ENCODE measurements around the gene NOSIP.

Gene NOSIP

DNA sequence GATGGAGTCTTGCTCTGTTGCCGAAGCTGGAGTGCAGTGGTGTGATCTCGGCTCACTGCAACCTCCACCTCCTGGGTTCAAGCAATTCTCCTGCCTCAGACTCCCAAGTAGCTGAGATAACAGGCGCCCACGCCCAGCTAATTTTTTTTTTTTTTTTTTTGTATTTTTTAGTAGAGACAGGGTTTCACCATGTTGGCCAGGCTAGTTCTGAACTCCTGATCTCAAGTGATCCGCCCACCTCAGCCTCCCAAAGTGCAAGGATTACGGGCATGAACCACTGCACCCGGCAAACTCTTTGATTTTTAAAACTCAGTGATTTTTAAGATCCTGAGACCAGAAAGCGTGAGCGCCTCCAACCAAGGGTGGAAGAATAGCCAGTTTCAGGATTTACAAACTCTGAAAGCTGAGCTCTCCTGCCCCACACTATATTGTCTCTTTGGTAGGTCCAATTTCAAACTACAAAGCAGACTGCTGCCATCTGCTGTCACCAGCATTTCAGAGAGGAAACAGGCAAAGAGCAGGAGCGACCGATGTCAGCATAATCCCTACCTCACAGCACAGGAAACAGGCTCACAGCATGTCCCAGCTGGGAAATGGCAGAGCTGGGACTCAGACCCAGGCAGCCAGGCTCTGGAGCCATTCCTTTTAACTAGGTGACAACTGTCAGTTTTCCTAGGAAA, 9.2 kb downstream of the NOSIP start:
- DNase-seq (ENCODE audit: low read depth) = no peak

DNA sequence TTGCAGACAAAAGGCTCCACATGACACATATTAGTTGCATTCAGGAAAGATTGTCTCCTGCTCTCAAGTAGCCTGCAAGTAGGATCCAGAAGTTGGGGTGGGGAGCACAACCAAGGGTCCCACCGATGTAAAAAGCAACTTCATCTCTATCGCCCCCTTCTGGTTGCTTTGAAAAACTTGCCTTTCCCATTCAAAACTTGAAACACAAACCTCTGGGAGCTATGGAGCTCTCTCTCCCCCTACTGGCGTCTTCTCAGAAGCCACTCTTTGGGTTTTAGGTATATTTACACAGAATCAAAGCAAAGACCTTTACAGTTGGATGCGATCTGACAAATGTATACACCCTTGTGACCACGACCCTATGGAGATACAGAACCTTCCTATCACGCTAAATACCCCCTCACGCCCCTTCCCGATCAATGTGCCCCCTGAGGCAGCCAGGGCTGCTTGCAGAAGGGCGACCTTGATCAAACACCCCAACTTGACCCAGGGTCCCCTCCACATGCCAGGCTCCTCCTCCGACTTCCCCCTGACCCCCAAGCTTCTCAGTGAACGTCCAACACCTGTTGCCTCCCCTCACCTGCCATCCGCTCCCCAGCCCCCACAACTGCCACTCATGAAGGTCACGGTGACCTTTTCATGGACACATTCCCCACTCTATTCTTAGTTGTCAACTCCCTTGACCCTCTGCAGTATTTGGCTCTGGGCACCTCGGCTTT, 10.1 kb downstream of the NOSIP start:
- peak; percentile 49 for DNase-seq (ENCODE audit: low read depth)

DNA sequence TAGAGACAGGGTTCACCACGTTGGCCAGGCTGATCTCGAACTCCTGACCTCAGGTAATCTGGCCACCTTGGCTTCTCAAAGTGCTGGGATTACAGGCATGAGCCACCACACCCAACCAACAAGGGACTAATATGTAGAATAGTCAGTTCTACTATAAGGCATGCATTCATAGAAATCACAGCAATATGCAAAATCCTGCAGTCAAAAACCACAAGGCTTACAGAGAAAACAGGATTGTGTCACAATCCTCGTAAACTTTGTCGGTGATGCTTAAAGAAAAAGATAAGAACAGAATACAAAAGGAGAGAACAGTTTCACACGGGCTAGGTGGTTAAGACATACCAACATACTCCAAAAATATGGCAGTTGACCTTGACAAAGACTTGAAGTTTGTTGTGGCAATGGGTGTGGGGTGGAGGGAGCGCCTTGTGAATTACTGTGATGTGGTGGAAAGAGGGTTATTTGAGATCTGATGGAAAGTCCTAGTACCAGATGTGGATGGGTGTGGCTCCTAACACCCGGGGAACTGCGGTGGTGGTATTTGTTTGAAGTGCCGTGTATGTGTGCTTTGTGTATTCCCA, 12.4 kb downstream of the NOSIP start:
- peak; percentile 57 for DNase-seq (ENCODE audit: low read depth)

DNA sequence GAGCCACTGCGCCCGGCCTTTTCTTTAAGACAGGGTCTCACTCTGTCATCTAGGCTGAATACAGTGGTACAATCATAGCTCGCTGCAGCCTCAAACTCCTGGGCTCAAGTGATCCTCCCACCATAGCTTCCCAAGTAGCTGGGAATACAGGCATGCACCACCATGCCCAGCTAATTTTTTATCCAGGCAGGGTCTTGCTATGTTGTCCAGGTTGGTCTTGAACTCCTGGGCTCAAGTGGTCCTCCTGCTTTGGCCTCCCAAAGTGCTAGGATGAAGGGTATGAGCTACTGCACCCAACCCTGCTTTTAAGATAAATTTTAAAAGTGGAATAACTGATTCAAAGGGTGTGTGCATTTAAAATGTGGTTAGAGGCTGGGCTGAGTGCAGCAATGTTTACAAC, 14.1 kb downstream of the NOSIP start:
- no peak for DNase-seq (ENCODE audit: low read depth)

DNA sequence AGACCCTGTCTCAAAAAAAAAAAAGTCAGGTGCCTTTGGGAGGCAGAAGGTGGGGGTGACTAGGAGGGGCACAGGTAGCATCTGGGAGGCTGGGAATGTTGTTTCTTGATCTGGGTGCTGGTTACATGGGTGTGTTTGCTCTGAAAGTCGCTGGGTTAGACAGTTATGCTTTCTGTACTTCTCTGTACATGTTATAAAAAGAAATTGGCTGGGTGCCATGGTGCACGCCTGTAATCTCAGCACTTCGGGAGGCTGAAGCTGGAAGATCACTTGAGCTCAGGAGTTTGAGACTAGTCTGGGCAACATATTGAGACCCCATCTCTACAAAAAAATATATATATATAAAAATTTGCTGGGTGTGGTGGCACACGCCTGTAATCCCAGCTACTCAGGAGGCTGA, 15.1 kb downstream of the NOSIP start:
- no peak for DNase-seq (ENCODE audit: low read depth)

DNA sequence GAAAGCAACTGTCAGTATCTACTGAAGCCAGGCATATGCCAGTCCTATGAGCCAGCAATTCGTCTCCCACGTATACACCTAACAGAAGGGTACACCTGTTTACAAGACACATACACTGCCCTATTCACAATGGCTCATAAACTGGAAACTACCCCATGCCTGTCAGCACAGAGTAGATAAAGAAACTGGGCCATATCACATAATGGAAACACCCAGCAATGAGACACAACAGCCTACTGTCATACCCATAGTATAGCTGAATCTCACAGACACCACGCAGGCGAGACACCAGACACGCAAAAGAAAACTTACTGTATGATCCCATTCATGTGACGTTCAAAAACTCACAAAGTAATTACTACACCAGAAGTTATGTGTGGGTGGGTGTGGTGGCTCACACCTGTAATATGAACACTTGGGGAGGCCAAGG, 15.7 kb downstream of the NOSIP start:
- DNase-seq (ENCODE audit: low read depth) = no peak

DNA sequence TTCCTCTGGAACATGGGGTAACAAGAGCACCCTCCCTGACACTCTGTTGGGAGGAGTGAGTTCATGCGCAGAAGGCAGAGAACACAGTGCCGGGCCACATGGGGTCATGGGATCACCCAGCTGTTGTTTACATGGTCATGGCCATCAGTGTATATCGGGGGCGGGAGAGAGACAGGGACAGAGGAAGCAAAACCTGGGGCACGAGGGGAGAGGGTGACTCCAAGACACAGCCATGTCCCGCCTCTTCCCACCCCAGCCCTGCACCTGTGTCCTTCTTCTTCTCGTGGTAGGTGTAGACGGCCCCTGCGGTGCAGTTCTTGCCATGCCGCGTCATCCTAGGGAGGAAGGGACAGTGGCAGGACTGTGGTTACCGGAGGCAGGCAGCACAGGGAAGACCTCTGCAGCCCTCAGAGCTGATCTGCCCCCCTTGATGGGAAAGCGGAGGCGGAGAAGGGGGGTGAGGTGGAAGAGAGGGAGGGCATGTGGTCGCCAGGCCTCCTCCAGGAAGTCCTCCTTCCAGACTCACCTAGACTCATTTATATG, 19.9 kb downstream of the NOSIP start:
- no peak for DNase-seq (ENCODE audit: low read depth)

DNA sequence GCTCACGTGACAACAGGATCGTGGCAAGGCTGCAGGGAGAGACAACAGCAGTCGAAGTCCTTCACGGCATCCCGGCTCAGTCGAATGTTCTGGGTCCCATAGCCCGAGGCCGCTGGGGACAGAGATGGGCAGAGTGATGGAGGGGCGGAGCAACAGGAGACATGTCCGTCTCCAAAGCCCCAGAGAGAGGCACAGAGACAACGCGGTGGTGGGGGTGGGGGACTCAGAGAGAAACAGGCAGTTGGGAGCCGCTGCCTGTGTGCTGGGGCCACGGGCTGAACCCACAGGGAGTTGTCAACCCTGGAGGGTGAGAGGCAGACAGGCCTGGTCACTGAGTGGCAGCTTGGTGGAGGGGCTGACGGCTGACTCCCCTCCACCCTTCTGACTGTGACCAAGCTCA, 20.4 kb downstream of the NOSIP start:
- no peak for DNase-seq (ENCODE audit: low read depth)

DNA sequence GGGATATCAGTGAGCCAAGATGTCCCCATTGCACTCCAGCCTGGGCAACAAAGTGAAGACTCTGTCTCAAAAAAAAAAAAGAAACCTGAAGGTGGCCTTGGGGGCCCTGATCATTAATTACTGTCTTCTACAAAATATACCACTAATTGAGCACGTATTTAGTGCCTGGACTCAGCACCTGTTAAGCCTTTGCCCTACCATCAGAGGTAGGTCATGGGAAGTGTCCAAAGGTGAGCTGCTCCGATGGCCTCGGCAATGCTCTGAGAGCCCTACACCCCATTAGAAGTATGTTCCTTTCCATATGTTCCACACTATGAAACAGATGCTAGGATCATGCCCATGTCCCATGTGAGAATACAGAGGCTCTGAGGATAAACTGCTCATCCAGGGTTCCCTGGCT, 20.9 kb downstream of the NOSIP start:
- DNase-seq (ENCODE audit: low read depth) = no peak

DNA sequence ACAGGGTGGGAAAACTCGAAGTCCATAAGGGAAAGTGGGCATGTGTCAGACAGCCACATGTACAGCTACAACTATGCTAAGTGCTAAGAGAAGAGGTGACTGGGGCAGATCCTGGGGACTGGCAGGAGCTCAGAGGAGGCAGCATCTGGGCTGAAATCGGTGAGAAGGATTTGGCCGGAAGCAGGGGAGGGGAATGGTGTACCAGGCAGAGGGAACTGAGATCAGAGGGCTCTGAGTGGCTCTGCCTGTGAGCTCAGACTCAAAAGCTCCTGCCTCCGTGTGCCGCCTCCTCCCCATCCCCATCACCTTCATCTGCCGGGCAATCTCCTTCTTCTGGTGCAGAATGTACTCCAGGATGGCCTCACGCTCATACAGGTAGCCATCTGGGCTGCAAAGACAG, 21.8 kb downstream of the NOSIP start:
- no peak for DNase-seq (ENCODE audit: low read depth)

DNA sequence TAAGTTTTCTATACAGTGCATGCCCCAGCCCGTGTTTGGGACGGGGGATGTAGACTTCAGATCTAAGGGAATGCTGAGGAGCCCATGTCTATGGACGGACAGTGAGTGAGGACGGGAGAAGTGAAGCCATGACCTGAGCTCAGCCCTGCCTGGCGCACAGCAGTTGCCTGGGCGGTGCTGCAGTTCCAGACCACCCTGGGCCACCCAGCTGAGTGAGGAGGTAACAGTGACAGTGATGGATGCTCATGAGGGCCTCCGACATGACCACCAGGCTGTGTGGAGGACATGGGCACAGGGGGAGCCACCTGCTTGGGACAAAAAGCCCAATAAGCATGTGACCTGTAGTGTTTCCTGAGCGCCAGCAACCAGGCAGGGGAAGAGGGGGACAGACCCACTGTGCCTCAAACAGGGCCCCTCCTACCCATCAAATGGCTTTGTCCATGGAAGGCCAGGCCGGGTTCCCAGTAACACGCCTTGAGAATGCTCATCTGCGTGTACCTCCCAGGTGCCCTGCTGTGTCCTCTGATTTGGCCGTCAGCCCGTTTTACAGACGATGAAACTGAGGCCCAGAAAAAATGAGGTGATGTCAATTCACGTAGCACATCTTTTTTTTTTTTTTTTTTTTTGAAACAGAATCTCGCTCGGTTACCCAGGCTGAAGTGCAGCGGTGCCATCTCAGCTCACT, 22.6 kb downstream of the NOSIP start:
- no peak for DNase-seq (ENCODE audit: low read depth)

DNA sequence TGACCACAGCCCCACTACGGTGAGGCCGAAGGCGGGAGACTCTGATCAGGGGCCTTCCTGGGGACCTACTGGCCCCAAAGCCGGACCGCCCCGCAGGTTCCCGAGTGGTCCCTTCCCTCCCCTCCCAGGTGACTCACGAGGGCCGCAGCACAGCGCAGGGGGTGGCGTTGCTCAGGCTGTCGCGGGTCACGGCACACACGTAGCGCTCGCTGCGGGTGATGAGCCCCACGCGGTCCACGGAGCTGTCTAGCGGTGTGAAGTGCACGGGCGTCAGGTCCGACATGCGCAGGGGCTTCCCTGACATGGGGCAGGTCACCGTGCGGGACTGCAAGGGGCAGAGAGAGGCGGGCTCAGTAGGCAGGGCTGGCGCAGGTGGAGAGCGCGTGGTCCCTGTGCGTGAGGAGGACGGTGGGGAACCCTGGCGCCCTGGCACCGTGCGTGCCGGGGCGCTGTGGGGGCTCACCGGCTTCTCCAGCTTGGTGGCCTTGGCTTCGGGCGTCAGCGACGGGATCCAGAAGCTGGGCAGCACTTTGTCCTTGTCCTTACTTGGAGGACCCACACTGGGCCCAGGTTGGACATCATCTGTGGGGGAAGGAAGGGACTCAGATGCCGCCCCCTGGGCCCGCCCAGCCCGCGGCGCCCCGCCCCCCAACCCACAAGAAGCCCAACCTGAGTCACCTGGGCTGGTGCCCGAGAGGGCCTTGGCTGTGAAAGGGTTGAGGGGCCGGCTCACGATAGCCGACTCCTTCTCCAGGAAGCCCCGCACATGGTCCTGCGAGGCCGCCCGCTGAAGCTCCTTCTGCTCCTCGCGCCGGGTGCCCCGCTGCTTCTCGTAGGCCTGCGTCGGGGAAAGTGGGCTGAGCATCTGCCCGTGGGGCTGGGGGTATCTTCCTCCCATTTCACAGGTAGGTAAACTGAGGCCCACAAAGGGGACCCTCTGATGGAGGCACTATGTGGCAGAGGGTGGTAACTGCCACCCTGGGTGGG, 23.7 kb downstream of the NOSIP start:
- DNase-seq (ENCODE audit: low read depth) = no peak

DNA sequence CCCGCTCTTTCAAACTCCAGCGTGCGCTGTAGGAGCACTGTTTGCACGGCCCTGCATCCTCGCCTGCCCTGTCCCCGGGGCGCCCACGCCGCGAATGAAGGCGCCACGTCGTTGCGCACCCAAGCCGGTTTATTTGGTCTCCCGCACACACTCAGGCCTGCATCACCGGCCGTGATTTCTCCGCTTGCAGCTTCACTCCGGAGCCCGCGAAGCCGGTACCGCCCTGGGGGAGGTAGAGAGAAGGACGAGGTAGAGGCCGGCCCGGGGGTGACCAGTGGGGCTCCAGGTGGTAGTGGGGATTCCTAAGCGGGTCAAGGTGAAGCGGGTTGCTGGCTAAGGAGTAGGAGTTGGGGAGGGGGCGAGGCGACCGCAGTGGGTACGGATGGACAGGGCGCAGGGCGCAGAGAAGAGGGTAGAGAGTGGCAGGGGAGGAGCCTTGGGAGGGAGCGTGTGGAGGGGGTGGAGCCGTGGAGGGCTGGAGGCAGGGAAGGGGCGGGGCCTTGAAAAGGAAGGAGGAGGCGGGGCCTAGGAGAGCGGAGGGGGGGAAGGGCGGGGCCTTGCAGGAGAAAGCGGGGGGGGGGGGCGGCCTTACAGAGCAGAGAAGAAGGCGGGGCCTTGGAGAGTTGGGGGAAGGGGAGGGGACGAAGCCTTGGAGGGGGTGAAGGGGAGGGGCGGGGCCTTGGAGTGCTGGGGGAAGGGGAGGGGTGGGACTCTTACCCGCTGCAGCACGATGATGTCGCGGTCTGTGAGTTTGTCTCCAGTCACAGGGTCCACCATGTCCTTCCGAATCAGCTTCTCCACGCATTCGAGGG, 24.6 kb downstream of the NOSIP start:
- DNase-seq (ENCODE audit: low read depth) = peak; percentile 45

DNA sequence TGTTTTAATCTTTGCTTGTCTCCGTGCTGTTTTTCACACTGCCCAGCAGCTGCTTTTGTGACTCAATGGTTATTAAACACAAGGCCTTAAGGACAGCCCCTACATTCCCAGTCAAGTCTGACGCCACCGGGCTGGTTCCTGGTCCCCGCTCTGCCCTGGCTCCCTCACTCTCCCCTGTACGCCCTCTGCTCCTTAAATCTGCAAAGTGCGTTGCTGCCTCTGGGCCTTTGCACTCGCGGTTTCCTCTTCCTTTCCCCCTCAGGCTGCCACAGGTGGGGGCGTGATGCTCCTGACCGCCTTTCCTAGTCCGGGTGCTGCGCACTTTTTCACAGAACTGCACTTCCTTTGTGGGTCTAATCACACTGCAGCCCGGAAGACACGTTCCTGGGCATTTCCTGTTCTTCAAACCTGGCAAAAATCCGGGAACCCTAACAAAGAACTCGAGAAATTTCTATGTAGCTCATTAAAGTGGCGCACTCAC, 25.6 kb downstream of the NOSIP start:
- peak; percentile 38 for DNase-seq (ENCODE audit: low read depth)

DNA sequence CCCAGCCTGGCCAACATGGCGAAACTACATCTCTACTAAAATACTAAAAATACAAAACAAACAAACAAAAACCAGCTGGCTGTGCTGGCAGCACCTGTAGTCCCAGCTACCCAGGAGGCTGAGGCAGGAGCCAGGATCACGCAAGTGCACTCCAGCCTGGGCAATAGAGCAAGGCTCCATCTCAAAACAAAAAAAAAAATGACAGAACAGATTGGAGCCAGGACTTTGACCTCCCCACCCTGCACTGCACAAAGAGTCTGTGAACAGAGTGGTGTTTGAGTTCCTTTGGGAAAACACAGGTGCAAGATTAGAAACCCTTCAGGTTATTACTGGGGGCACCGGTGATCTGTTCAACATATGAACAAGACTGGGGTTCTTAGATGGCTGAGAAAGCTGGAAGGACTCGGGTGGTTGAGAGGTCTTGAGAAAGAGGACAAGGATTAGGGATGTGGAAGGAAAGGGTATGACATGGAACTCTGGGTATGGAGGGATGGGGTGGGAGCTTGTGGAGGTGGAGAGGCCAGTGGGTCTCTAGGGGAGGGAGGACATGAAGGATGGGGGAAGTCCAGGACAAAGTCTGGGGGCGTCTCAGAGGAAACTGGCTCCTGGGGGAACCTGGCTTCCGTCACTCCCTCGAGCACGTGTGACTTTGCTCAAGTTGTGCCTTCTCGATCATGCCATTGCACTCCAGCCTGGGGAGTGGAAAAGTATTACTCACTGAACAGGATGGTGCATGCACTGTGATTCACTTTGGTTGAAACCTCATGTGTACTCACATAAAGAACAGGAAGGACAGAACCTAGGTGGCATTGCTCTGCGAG, 26.7 kb downstream of the NOSIP start:
- DNase-seq (ENCODE audit: low read depth) = no peak

DNA sequence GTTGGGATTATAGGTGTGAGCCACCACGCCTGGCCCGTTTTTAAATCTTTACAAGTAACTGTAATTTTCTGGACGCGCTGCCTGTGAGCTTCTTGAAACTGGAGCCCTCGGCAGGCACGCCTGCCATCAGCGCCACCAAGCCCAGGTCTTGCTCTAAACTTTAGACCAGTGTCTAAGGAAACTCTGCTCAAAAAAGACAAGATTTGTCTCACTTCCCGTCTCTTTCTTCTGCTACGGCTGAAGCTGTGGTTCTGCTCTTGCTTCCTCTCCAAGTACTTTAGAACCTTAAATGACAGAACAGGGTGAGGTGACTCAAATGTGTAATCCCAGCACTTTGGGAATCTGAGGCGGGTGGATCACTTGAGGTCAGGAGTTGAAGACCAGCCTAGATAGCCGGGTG, 27.6 kb downstream of the NOSIP start:
- no peak for DNase-seq (ENCODE audit: low read depth)

DNA sequence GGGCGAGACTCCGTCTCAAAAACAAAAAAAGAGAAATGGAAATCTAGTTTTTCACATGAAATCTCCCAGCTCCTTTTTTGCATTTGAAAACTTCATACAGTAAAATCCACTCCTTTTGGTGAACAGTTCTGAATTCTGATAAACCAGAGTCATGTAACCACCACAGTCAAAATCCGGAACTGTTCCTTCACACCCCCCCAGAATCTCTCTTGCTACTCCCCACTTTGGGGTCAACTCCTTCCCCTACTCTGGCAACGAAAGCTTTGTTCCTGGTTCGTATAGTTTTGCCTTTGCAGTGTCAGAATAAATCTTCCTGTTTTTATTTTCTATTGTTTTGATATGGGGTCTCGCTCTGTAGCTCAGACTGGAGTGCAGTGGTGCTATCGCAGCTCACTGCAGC, 28.8 kb downstream of the NOSIP start:
- DNase-seq (ENCODE audit: low read depth) = no peak

DNA sequence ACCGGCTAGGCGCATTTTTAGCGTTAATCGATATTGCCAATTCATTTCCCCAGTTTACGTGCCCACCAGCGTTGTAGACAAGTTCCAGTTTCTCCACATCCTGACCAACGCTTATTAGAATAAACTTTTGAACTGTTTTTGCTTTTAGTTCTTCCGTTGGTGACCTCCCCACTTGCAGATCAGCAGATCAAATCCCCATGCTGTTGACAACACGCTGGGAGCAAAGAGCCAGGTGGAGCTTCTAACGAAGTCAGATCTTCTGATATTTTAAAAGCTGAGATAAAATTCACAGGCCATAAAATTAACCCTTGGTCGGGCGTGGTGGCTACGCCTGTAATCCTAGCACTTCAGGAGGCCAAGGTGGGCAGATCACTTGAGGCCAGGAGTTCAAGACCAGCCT, 31.3 kb downstream of the NOSIP start:
- no peak for DNase-seq (ENCODE audit: low read depth)

DNA sequence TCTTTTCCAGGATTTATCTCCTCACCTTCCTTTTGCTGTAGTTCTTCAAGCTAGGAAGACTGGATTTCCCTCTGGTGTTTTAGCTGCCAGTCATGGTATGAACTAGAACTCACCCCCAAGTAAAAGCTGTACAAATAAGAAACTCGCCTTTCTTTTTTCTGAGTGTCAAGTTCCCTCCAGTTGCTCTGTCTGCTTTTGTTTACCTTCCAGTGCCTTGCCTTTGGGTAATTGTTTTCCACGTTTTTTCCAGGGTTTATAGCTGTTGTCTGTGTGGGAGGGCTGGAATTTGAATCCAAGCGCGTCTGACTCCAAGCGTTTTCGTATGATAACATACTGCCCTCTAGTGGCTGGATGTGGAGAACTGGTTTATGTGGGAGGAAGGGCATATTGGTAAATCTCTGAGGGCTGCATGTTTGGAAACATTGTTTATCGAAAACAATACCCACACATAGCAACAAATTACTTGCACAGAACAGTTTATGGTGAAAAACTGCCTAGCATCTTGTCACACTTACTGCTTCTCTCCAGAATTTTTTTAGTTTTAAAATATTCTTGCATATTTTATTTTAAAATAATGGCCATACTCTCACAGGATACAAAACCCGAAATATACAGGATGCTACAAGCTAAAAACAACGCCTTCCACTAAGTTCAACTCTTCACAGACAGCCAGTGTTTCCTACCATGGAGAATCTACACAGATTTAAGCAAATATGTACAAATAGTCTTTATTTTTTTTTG, 33.4 kb downstream of the NOSIP start:
- DNase-seq (ENCODE audit: low read depth) = no peak
